ENCODE measurements around the gene TST.

Gene TST

DNA sequence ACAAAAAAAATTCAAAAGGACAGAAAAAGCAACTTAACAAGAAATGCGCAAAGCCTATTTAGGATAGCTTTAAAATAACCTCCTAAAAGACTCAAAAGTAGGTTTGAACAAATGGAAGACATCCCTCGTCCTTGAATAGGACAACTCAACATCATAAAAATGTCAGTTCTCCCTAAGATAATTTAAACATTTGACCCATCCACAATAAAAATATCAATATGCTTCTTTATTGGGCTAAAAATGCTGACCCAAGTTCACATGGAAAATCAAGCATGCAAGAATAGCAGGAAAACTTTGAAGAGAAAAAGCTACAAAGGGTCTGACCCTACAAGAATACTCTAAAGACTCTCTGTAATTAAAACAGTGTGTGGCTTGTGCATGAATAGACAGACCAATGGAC lies 20.2 kb upstream of the TST start:
- TF ChIP-seq CTCF (conservative IDR thresholded peaks at IDR 0.05; ENCODE audit: low read length), result no peak
- H3K4me3 ChIP-seq (ENCODE audit: low read length), result no peak overlapping the region
- no peak for DNase-seq (ENCODE audit: low read depth)

DNA sequence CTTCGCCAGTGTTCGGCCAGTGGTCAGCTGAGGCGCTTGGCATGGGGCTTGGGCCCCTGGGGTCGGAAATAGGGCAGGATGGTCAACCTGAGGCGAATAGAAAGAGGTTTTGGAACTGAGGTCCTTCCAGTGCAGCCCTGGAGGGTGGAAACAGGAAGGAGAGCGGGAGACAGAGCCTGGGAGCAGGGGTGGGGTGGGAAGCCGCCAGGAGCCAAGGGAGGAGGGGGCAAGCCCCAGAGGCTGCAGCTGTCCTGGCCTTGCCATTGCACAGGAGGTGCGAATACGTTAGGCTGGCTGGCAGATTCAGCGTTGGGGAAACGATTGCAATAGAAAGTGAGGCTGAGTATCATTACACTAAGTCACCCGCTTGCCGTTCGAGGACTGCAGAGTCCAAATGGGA lies 18.4 kb upstream of the TST start:
- no peak overlapping the region for H3K4me3 ChIP-seq (ENCODE audit: low read length)
- DNase-seq (ENCODE audit: low read depth), result no peak
- no peak for TF ChIP-seq CTCF (conservative IDR thresholded peaks at IDR 0.05; ENCODE audit: low read length)

- H3K4me3 ChIP-seq (ENCODE audit: low read length), result no peak overlapping the region
Measured at GRCh38 chr22:37036655-37037377, 17.6 kb upstream of the TST start.

GRCh38 chr22:37033605-37034430 lies 14.6 kb upstream of the TST start:
- no peak overlapping the region for H3K4me3 ChIP-seq (ENCODE audit: low read length)
- TF ChIP-seq CTCF (conservative IDR thresholded peaks at IDR 0.05; ENCODE audit: low read length), result no peak
- DNase-seq (ENCODE audit: low read depth), result no peak

More at GRCh38 chr22:37036655-37037377, 17.6 kb upstream of the TST start:
- TF ChIP-seq CTCF (conservative IDR thresholded peaks at IDR 0.05; ENCODE audit: low read length), result no peak
- DNase-seq (ENCODE audit: low read depth), result no peak

GRCh38 chr22:37032535-37033460 lies 13.6 kb upstream of the TST start:
- DNase-seq (ENCODE audit: low read depth), result peak; percentile 86
- no peak overlapping the region for H3K4me3 ChIP-seq (ENCODE audit: low read length)
- TF ChIP-seq CTCF (conservative IDR thresholded peaks at IDR 0.05; ENCODE audit: low read length), result no peak

- DNase-seq (ENCODE audit: low read depth), result no peak
- no peak for TF ChIP-seq CTCF (conservative IDR thresholded peaks at IDR 0.05; ENCODE audit: low read length)
- H3K4me3 ChIP-seq (ENCODE audit: low read length), result no peak overlapping the region
Measured at GRCh38 chr22:37032134-37032534, 12.9 kb upstream of the TST start.
